ENCODE measurements around the gene PGBD2.
"Not testable (repeated sequence)": the region's sequence is repeated elsewhere in the genome, so short reads cannot be mapped to it uniquely, and the experiment has no call there.

DNA sequence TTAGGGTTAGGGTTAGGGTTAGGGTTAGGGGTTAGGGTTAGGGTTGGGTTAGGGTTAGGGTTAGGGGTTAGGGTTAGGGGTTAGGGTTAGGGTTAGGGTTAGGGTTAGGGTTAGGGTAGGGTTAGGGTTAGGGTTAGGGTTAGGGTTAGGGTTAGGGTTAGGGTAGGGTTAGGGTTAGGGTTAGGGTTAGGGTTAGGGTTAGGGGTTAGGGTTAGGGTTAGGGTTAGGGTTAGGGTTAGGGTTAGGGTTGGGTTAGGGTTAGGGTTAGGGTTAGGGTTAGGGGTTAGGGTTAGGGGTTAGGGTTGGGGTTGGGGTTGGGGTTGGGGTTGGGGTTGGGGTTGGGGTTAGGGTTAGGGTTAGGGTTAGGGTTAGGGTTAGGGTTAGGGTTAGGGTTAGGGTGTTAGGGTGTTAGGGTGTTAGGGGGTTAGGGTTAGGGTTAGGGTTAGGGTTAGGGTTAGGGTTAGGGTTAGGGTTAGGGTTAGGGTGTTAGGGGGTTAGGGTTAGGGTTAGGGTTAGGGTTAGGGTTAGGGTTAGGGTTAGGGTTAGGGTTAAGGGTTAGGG, 39.9 kb downstream of the PGBD2 start:
- TF ChIP-seq, protein P1, sequence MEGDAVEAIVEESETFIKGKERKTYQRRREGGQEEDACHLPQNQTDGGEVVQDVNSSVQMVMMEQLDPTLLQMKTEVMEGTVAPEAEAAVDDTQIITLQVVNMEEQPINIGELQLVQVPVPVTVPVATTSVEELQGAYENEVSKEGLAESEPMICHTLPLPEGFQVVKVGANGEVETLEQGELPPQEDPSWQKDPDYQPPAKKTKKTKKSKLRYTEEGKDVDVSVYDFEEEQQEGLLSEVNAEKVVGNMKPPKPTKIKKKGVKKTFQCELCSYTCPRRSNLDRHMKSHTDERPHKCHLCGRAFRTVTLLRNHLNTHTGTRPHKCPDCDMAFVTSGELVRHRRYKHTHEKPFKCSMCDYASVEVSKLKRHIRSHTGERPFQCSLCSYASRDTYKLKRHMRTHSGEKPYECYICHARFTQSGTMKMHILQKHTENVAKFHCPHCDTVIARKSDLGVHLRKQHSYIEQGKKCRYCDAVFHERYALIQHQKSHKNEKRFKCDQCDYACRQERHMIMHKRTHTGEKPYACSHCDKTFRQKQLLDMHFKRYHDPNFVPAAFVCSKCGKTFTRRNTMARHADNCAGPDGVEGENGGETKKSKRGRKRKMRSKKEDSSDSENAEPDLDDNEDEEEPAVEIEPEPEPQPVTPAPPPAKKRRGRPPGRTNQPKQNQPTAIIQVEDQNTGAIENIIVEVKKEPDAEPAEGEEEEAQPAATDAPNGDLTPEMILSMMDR (conservative IDR thresholded peaks at IDR 0.05; ENCODE audit: low read depth, low read length), result not testable (repeated sequence)
- not testable (repeated sequence) for TF ChIP-seq EZH2 (IDR thresholded peaks at IDR 0.05; ENCODE audit: borderline replicate concordance, low read depth, low read length, poor library complexity, severe bottlenecking)
